Gastrocnemius medialis (tissue), 4 donors: Measurements from ENCODE around the gene SYVN1. TPM values are rescaled to one million over a fixed set of nuclear protein-coding genes. Genes with fewer than 3 reads are reported as not detected.

Source experiments
- ATAC-seq, 2 donors: fragments of 150-250 bp; one replicate each; pipeline ENCODE4 v1.9.1; 2016
- DNase-seq, 2 donors: peaks; one replicate each; pipeline ENCODE4 v3.0.0-alpha.2; 2019
- H3K27ac ChIP-seq, 4 donors: fragments of 200-600 bp; sonication (generic); 1 replicate in 1 of 4; 2 replicates in 3 of 4; pipeline ENCODE4 v1.5.1; 2016 to 2018; ENCODE audit warnings: mild to moderate bottlenecking in 2 of 4, moderate library complexity in 1 of 4
- H3K27me3 ChIP-seq, 3 donors: fragments of 200-600 bp; sonication (generic) in 2 of 3; 1 replicate in 1 of 3; 2 replicates in 2 of 3; pipeline versions ENCODE4 v1.5.1 to v1.6.0; 2016 to 2019; ENCODE audit warnings: mild to moderate bottlenecking in 1 of 3, moderate library complexity in 1 of 3
- H3K36me3 ChIP-seq, 2 donors: fragments of 200-600 bp; sonication (generic) in 1 of 2; one replicate each; pipeline ENCODE4 v1.5.1; 2017 to 2018
- H3K4me1 ChIP-seq, 2 donors: fragments of 200-600 bp; sonication (generic) in 1 of 2; one replicate each; pipeline ENCODE4 v1.5.1; 2016 to 2017; ENCODE audit warnings: mild to moderate bottlenecking in 2 of 2
- H3K4me3 ChIP-seq, 4 donors: fragments of 200-600 bp; sonication (generic) in 3 of 4; 1 replicate in 1 of 4; 2 replicates in 3 of 4; pipeline ENCODE4 v1.5.1; 2016 to 2019; ENCODE audit warnings: mild to moderate bottlenecking in 2 of 4
- H3K9me3 ChIP-seq, 3 donors: fragments of 200-600 bp; sonication (generic) in 2 of 3; 1 replicate in 1 of 3; 2 replicates in 2 of 3; pipeline ENCODE4 v1.5.1; 2016 to 2019
- POLR2A ChIP-seq, 2 donors: fragments of 450-650 bp; IDR thresholded peaks; one replicate each; pipeline ENCODE4 v1.6.1; 2017; ENCODE audit warnings: antibody characterized with exemption in 2 of 2, mild to moderate bottlenecking in 2 of 2, moderate library complexity in 2 of 2
- in situ Hi-C, 4 donors: fragments of 200-750 bp; cut with MboI; loops; one replicate each; pipeline versions ENCODE4 v1.15.0 to v1.8.0; 2017; ENCODE audit warnings: low sequenced_read_pairs in 4 of 4
- intact Hi-C: fragments of 100-400 bp; cut with DNase I; formaldehyde crosslinking; loops from one replicate; pipeline ENCODE4 v1.15.1; 2023; ENCODE audit warnings: low total_unique reads
- total RNA-seq, 4 donors: library from RNA; depleted of rRNA; stranded (reverse); fragments of >200 nt; gene quantifications; one replicate each; pipeline versions ENCODE4 v1.1.0 to v1.2.3, GENCODE V29; 2016
- TF ChIP-seq, protein P1 (sequence below), 5 experiments: fragments of 450-650 bp in 3 of 5; fragments of 200-600 bp in 2 of 5; sonication (generic) in 2 of 5; IDR thresholded peaks in 4 of 5; conservative IDR thresholded peaks in 1 of 5; 1 replicate in 4 of 5; 2 replicates in 1 of 5; pipeline ENCODE4 v1.5.1; 2016 to 2019; ENCODE audit warnings: antibody characterized with exemption in 5 of 5, mild to moderate bottlenecking in 3 of 5, moderate library complexity in 3 of 5

The SYVN1 gene
- total RNA-seq, 4 donors from 2014 or later, result 24.6 to 77.5 (median 37.3) TPM

DNA sequence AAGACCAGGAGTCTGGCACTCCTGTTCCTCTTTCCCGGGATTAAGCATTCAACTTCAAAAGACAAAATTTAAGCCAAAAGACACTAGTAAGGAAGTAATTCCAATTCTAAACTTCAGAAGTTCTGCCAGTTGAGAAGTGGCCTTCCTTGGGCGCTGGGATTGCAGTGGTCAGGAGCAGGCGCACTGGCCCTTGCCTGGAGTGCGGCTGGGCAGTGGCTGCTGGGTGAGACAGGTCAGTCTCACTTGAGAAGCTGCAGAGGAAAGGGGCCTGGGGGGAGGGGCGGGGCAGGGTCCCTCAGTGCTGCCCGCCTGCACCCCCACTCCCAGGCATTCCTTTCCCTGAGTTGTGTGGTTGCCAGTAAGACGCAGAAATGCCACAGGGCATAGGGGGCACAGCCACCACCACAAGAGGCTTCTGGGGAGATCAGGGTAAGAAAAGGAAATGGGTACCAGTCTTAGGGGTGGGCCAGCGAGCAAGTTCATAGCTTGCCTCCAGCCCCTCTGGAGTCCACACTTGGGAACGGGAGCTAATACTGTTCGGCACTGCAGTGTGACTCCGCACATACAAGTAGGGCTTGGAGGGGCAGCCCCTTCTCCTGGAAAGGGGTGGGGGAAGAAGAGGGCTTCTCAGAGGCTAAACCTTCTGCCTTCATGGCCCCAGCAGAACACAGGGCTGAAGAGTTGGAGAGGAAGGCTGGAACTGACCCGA lies 6.7 kb downstream of the SYVN1 start:
- ATAC-seq, result no peak
- H3K4me1 ChIP-seq, result peaks cover 12 to 17% of the 10 kb centered on the region in 2 donors
- in situ Hi-C loops, result no loop called here

DNA sequence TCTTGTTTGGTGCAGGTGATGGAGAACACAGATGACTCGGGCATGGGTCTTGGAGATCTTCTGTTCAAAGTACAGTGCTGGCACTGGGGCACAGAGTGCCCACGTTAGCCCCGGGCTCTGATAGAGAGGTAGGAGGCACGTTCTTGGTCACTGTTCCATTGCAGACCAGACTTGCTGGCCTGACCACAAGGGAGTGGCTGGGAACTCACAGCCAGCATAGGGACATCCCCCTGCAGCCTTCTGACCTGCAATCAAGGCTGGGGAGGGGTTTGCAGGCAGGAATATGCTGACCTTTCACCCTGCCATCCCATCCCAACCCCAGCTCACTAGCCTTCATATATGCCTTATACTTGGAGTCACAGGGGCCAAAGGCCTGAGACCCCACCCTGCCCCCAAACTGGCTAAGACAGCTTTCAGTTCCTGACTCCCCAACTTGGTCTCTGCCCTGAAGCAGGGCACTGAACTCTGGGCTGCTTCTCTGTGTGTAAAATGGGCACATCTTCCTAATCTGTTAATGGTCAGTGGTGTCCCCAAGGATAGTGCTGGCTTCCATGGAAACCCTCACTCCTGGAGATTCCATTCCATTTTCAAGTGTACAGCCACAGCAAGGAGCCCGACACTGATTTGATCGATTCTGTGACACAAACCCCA lies 7.6 kb downstream of the SYVN1 start:
- no peaks in the 10 kb centered on the region for H3K27me3 ChIP-seq
- in situ Hi-C loops, result no loop called here
- ATAC-seq (no peak), DNase-seq (no peak)
- peaks cover 10 to 12% of the 10 kb centered on the region in 2 donors for H3K4me1 ChIP-seq
- H3K27ac ChIP-seq, result no peak overlapping the region
- intact Hi-C loops, result no loop called here
- TF ChIP-seq, protein P1, sequence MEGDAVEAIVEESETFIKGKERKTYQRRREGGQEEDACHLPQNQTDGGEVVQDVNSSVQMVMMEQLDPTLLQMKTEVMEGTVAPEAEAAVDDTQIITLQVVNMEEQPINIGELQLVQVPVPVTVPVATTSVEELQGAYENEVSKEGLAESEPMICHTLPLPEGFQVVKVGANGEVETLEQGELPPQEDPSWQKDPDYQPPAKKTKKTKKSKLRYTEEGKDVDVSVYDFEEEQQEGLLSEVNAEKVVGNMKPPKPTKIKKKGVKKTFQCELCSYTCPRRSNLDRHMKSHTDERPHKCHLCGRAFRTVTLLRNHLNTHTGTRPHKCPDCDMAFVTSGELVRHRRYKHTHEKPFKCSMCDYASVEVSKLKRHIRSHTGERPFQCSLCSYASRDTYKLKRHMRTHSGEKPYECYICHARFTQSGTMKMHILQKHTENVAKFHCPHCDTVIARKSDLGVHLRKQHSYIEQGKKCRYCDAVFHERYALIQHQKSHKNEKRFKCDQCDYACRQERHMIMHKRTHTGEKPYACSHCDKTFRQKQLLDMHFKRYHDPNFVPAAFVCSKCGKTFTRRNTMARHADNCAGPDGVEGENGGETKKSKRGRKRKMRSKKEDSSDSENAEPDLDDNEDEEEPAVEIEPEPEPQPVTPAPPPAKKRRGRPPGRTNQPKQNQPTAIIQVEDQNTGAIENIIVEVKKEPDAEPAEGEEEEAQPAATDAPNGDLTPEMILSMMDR (IDR thresholded peaks at IDR 0.05 in 4 of 5, conservative IDR thresholded peaks at IDR 0.05 in 1 of 5), result no peak
- TF ChIP-seq POLR2A (IDR thresholded peaks at IDR 0.05), result no peak
- no peaks in the 10 kb centered on the region for H3K9me3 ChIP-seq
- H3K4me3 ChIP-seq, result no peak overlapping the region
- H3K36me3 ChIP-seq, result peaks cover 0 to 77% of the 10 kb centered on the region in 2 donors

More for the DNA sequence above, 6.7 kb downstream of the SYVN1 start:
- H3K27me3 ChIP-seq, result no peaks in the 10 kb centered on the region
- DNase-seq, result no peak
- TF ChIP-seq, protein P1 (IDR thresholded peaks at IDR 0.05 in 4 of 5, conservative IDR thresholded peaks at IDR 0.05 in 1 of 5), result no peak
- no peak for TF ChIP-seq POLR2A (IDR thresholded peaks at IDR 0.05)
- H3K4me3 ChIP-seq, result no peak overlapping the region
- intact Hi-C loops, result no loop called here
- H3K36me3 ChIP-seq, result peaks cover 0 to 86% of the 10 kb centered on the region in 2 donors
- H3K9me3 ChIP-seq, result no peaks in the 10 kb centered on the region
- H3K27ac ChIP-seq, result no peak overlapping the region

GRCh38 chr11:65125197-65126056 lies 8.9 kb downstream of the SYVN1 start:
- intact Hi-C loops (no loop called here), in situ Hi-C loops (no loop called here)
- no peak for DNase-seq
- Histone ChIP-seq H3K4me3 (no peak overlapping the region), H3K27me3 (no peaks in the 10 kb centered on the region), H3K27ac (no peak overlapping the region), H3K9me3 (no peaks in the 10 kb centered on the region), H3K36me3 (peaks cover 0 to 71% of the 10 kb centered on the region in 2 donors), H3K4me1 (peaks cover 18 to 24% of the 10 kb centered on the region in 2 donors)
- TF ChIP-seq, protein P1 (IDR thresholded peaks at IDR 0.05 in 4 of 5, conservative IDR thresholded peaks at IDR 0.05 in 1 of 5), result no peak
- no peak for TF ChIP-seq POLR2A (IDR thresholded peaks at IDR 0.05)
- ATAC-seq, result no peak

- intact Hi-C loops, result no loop called here
- Histone ChIP-seq H3K27me3 (no peaks in the 10 kb centered on the region), H3K27ac (no peak overlapping the region), H3K9me3 (no peaks in the 10 kb centered on the region), H3K4me1 (peaks cover 18 to 24% of the 10 kb centered on the region in 2 donors), H3K36me3 (peaks cover 0 to 71% of the 10 kb centered on the region in 2 donors), H3K4me3 (no peak overlapping the region)
- ATAC-seq (no peak), DNase-seq (no peak)
- TF ChIP-seq, protein P1 (IDR thresholded peaks at IDR 0.05 in 4 of 5, conservative IDR thresholded peaks at IDR 0.05 in 1 of 5), result no peak
- no peak for TF ChIP-seq POLR2A (IDR thresholded peaks at IDR 0.05)
- in situ Hi-C loops, result no loop called here
Measured at GRCh38 chr11:65124480-65125196, 9.7 kb downstream of the SYVN1 start.
